Caco-2 (cell line): ENCODE measurements around the gene ALG14. TPM values are rescaled to one million over a fixed set of nuclear protein-coding genes. Genes with fewer than 3 reads are reported as not detected.

Experiments used
- BruUV-seq: library from RNA; stranded (reverse); fragments of 400-500 nt; replicated peaks from 2 replicates; lab custom pipeline; 2021; lab: Mats Ljungman, UMichigan
- CTCF ChIA-PET: fragments of 300-600 bp; sonication (Branson Sonifier 250); formaldehyde crosslinking; loops from one replicate; lab custom pipeline; 2022; ENCODE audit warnings: antibody characterized with exemption; lab: Charles Lee
- POLR2A ChIA-PET: fragments of 300-600 bp; sonication (Branson Sonifier 250); formaldehyde crosslinking; loops from one replicate; lab custom pipeline; 2022; ENCODE audit warnings: antibody characterized with exemption; lab: Charles Lee
- DNase-seq, 2 experiments: peaks; one replicate each; pipeline versions ENCODE4 v3.0.0 to v3.0.0-alpha.2; 2020 to 2022
- H3K27me3 ChIP-seq: replicated peaks from 2 replicates; pipeline ENCODE4 v1.6.0; 2011; ENCODE audit warnings: low read length; ENCODE audit not compliant: control insufficient read depth, insufficient read depth
- H3K36me3 ChIP-seq: 2 replicates; pipeline ENCODE4 v1.5.1; 2011; ENCODE audit warnings: low read length; ENCODE audit not compliant: control insufficient read depth, insufficient read depth
- H3K4me1 ChIP-seq: fragments of 250-450 bp; sonication (Bioruptor Pico); 2 replicates; pipeline ENCODE4 v1.5.1; 2020; ENCODE audit warnings: mild to moderate bottlenecking
- H3K4me3 ChIP-seq: 2 replicates; pipeline ENCODE4 v1.5.1; 2011; ENCODE audit warnings: low read depth, mild to moderate bottlenecking, control low read depth, low read length
- H3K9me3 ChIP-seq: fragments of 250-450 bp; sonication (Bioruptor Pico); 2 replicates; pipeline ENCODE4 v1.5.1; 2020; ENCODE audit warnings: mild to moderate bottlenecking, moderate library complexity
- H3K27ac Mint-ChIP-seq: one replicate; pipeline ENCODE4 v1.8.0; 2022; ENCODE audit warnings: mixed read lengths; ENCODE audit not compliant: unreplicated experiment
- H3K27me3 Mint-ChIP-seq: one replicate; pipeline ENCODE4 v1.8.0; 2022; ENCODE audit warnings: mixed read lengths; ENCODE audit not compliant: insufficient read depth, unreplicated experiment
- H3K36me3 Mint-ChIP-seq: one replicate; pipeline ENCODE4 v1.8.0; 2022; ENCODE audit warnings: mild to moderate bottlenecking, mixed read lengths; ENCODE audit not compliant: insufficient read depth, unreplicated experiment
- H3K4me1 Mint-ChIP-seq: one replicate; pipeline ENCODE4 v1.8.0; 2022; ENCODE audit warnings: low read depth, mixed read lengths; ENCODE audit not compliant: unreplicated experiment
- H3K4me3 Mint-ChIP-seq: one replicate; pipeline ENCODE4 v1.8.0; 2022; ENCODE audit warnings: mild to moderate bottlenecking, moderate library complexity, mixed read lengths; ENCODE audit not compliant: unreplicated experiment
- H3K9me3 Mint-ChIP-seq: one replicate; pipeline ENCODE4 v1.8.0; 2022; ENCODE audit warnings: mixed read lengths; ENCODE audit not compliant: unreplicated experiment
- CTCF ChIP-seq, 2 experiments: fragments of 200-600 bp in 1 of 2; IDR thresholded peaks; 1 replicate in 1 of 2; 2 replicates in 1 of 2; pipeline versions ENCODE4 v1.5.1 to v1.8.0; 2011 to 2022; ENCODE audit warnings: antibody characterized with exemption in 1 of 2, control low read depth in 1 of 2, inconsistent platforms in 1 of 2, low read depth in 1 of 2, low read length in 1 of 2, mild to moderate bottlenecking in 1 of 2, moderate library complexity in 1 of 2; ENCODE audit not compliant: insufficient read depth in 1 of 2, severe bottlenecking in 1 of 2, unreplicated experiment in 1 of 2
- intact Hi-C: fragments of 100-400 bp; cut with micrococcal nuclease; formaldehyde crosslinking; loops from one replicate; pipeline ENCODE4 v1.10.0; 2022; ENCODE audit not compliant: unreplicated experiment
- total RNA-seq: library from RNA; stranded (reverse); gene quantifications from 2 replicates; pipeline ENCODE4 v1.2.3, GENCODE V29; 2022

ALG14 gene
- total RNA-seq, 1 experiment from 2014 or later: 4.5 TPM

DNA sequence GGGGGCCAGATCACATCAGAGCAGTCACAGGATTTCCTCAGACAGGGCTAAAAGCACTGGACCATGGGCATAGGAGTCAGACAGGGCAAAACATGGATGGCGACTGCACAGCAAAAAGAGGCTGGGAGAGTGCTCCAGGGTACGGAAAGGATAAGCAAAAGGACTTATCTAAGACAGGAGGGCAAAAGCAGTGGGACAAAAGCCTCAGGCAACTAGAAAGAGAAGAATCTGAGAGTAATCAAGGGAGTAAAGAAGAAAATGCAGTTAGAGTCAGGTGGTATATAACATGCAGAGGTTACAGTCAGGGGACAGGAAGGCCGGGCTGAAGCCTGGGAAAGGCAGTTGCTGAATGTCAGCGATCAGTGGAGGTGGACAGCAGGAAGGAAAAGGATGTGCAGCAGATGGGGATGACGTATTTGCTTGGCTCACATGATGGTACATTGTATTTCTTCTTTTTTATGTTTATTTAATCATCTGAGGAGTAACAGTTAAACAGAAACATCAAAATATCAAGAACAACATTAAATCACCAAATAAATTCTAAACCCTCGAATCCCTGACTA lies 82.8 kb downstream of the ALG14 start:
- Mint-ChIP-seq H3K27ac (no peak overlapping the region), H3K4me1 (peaks cover 16% of the 10 kb centered on the region), H3K36me3 (no peaks in the 10 kb centered on the region), H3K4me3 (no peak overlapping the region), H3K27me3 (no peaks in the 10 kb centered on the region), H3K9me3 (no peaks in the 10 kb centered on the region)
- intact Hi-C loops: no loop called here
- H3K27me3 ChIP-seq: no peaks in the 10 kb centered on the region
- DNase-seq: no peak
- no peaks in the 10 kb centered on the region for H3K36me3 ChIP-seq
- BruUV-seq: no TSS peak
- H3K4me1 ChIP-seq: peaks cover 11% of the 10 kb centered on the region
- ChIA-PET CTCF (no interaction called here), POLR2A (no interaction called here)
- TF ChIP-seq CTCF (IDR thresholded peaks at IDR 0.05; ENCODE audit: insufficient read depth in 1 of 2, low read depth in 1 of 2, low read length in 1 of 2, severe bottlenecking in 1 of 2, unreplicated experiment in 1 of 2): no peak
- no peak overlapping the region for H3K4me3 ChIP-seq
- H3K9me3 ChIP-seq: no peaks in the 10 kb centered on the region

DNA sequence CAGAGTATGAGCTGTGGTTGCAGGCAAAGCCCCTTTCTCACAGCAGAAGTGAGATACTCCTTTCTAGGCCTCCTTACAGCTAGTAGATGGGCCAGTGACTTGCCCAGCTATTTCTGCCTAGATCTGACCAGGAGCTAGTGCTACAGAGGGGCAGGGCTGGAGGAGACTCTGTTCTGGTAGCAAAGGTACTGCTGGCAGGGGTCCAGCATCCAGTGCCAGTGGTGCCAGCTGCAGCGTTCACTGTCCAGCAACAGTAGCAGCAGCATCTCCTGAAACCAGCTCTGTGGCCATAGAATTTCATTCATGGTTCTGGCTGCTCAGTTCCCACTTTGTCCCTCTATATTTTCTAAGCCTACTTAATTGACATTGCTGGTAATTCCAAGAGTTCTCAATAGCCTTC lies 83.4 kb downstream of the ALG14 start:
- H3K27me3 ChIP-seq: no peaks in the 10 kb centered on the region
- H3K27me3 Mint-ChIP-seq: no peaks in the 10 kb centered on the region
- H3K27ac Mint-ChIP-seq: no peak overlapping the region
- peaks cover 16% of the 10 kb centered on the region for H3K4me1 Mint-ChIP-seq
- H3K4me3 Mint-ChIP-seq: no peak overlapping the region
- no peaks in the 10 kb centered on the region for H3K36me3 Mint-ChIP-seq
- no peaks in the 10 kb centered on the region for H3K9me3 ChIP-seq
- no peaks in the 10 kb centered on the region for H3K36me3 ChIP-seq
- ChIA-PET CTCF (no interaction called here), POLR2A (no interaction called here)
- no peak overlapping the region for H3K4me3 ChIP-seq
- H3K4me1 ChIP-seq: peaks cover 10% of the 10 kb centered on the region
- no peaks in the 10 kb centered on the region for H3K9me3 Mint-ChIP-seq
- BruUV-seq: no TSS peak
- intact Hi-C loops: no loop called here
- no peak for DNase-seq
- TF ChIP-seq CTCF (IDR thresholded peaks at IDR 0.05; ENCODE audit: insufficient read depth in 1 of 2, low read depth in 1 of 2, low read length in 1 of 2, severe bottlenecking in 1 of 2, unreplicated experiment in 1 of 2): no peak

GRCh38 chr1:94988356-94988755 lies 84.4 kb downstream of the ALG14 start:
- Histone ChIP-seq H3K4me1 (no peaks in the 10 kb centered on the region; the same call in 1 of the 2 replicates), H3K36me3 (no peaks in the 10 kb centered on the region), H3K9me3 (no peaks in the 10 kb centered on the region), H3K27me3 (no peaks in the 10 kb centered on the region), H3K4me3 (no peak overlapping the region)
- Mint-ChIP-seq H3K36me3 (no peaks in the 10 kb centered on the region), H3K9me3 (no peaks in the 10 kb centered on the region), H3K4me3 (no peak overlapping the region), H3K27ac (no peak overlapping the region), H3K27me3 (no peaks in the 10 kb centered on the region), H3K4me1 (peaks cover 16% of the 10 kb centered on the region)
- POLR2A ChIA-PET: no interaction called here
- intact Hi-C loops: no loop called here
- no TSS peak for BruUV-seq
- TF ChIP-seq CTCF (IDR thresholded peaks at IDR 0.05; ENCODE audit: insufficient read depth in 1 of 2, low read depth in 1 of 2, low read length in 1 of 2, severe bottlenecking in 1 of 2, unreplicated experiment in 1 of 2): no peak
- CTCF ChIA-PET: no interaction called here
- DNase-seq: no peak
